ENCODE measurements around the gene PPTC7.
A peak's percentile ranks its signal among the peaks of the same experiment; 100 is the strongest.
"Not testable (repeated sequence)": the region's sequence is repeated elsewhere in the genome, so short reads cannot be mapped to it uniquely, and the experiment has no call there.

The PPTC7 gene

GRCh38 chr12:110518014-110518413 is 65.1 kb downstream of the PPTC7 start:
- H3K9ac ChIP-seq (ENCODE audit: low read depth in 1 of 2, low read length in 2 of 2); H3K4me1 ChIP-seq (ENCODE audit: control insufficient read depth in 1 of 2, insufficient read depth in 2 of 2, low read length in 2 of 2); H3K9me3 ChIP-seq (ENCODE audit: control insufficient read depth in 1 of 2, low read length in 2 of 2); H3K36me3 ChIP-seq (ENCODE audit: control insufficient read depth in 1 of 2, insufficient read depth in 2 of 2, low read length in 2 of 2); H3K27ac ChIP-seq (ENCODE audit: low read depth, low read length); H3K4me3 ChIP-seq (ENCODE audit: low read depth in 1 of 2, low read length in 2 of 2); H3K27me3 ChIP-seq (ENCODE audit: control insufficient read depth in 1 of 2, insufficient read depth in 2 of 2, low read length in 2 of 2): not testable (repeated sequence)

DNA sequence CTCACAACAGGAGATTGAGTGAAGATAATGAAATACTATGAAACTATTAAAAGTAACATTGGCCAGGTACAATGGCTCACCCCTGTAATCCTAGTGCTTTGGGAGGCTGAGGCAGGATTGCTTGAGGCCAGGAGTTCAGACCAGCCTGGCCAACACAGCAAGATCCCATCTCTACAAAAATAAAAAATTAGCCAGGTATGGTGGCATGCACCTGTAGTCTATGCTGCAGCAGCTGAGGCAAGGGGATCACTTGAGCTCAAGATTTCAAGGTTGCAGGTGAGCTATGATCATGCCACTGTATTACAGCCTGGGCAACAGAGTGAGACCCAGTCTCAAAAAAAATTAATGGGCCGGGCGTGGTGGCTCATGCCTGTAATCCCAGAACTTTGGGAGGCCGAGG is 66.1 kb downstream of the PPTC7 start:
- no peak overlapping the region for H3K27ac ChIP-seq (ENCODE audit: low read depth, low read length)
- H3K36me3 ChIP-seq (ENCODE audit: control insufficient read depth in 1 of 2, insufficient read depth in 2 of 2, low read length in 2 of 2), result no peaks in the 10 kb centered on the region
- no peaks in the 10 kb centered on the region for H3K9me3 ChIP-seq (ENCODE audit: control insufficient read depth in 1 of 2, low read length in 2 of 2)
- no peak overlapping the region for H3K9ac ChIP-seq (ENCODE audit: low read depth in 1 of 2, low read length in 2 of 2)
- no peaks in the 10 kb centered on the region for H3K27me3 ChIP-seq (ENCODE audit: control insufficient read depth in 1 of 2, insufficient read depth in 2 of 2, low read length in 2 of 2)
- H3K4me1 ChIP-seq (ENCODE audit: control insufficient read depth in 1 of 2, insufficient read depth in 2 of 2, low read length in 2 of 2), result no peaks in the 10 kb centered on the region
- no peak overlapping the region for H3K4me3 ChIP-seq (ENCODE audit: low read depth in 1 of 2, low read length in 2 of 2)

- Histone ChIP-seq H3K27me3 (ENCODE audit: control insufficient read depth in 1 of 2, insufficient read depth in 2 of 2, low read length in 2 of 2) (no peaks in the 10 kb centered on the region), H3K36me3 (ENCODE audit: control insufficient read depth in 1 of 2, insufficient read depth in 2 of 2, low read length in 2 of 2) (no peaks in the 10 kb centered on the region), H3K27ac (ENCODE audit: low read depth, low read length) (no peak overlapping the region), H3K9me3 (ENCODE audit: control insufficient read depth in 1 of 2, low read length in 2 of 2) (no peaks in the 10 kb centered on the region), H3K9ac (ENCODE audit: low read depth in 1 of 2, low read length in 2 of 2) (no peak overlapping the region), H3K4me3 (ENCODE audit: low read depth in 1 of 2, low read length in 2 of 2) (no peak overlapping the region), H3K4me1 (ENCODE audit: control insufficient read depth in 1 of 2, insufficient read depth in 2 of 2, low read length in 2 of 2) (no peaks in the 10 kb centered on the region)
These were observed 68.8 kb downstream of the PPTC7 start for GRCh38 chr12:110514363-110514762.

- Histone ChIP-seq H3K36me3 (ENCODE audit: control insufficient read depth in 1 of 2, insufficient read depth in 2 of 2, low read length in 2 of 2) (no peaks in the 10 kb centered on the region), H3K9me3 (ENCODE audit: control insufficient read depth in 1 of 2, low read length in 2 of 2) (no peaks in the 10 kb centered on the region), H3K4me3 (ENCODE audit: low read depth in 1 of 2, low read length in 2 of 2) (no peak overlapping the region)
These were observed 69.3 kb downstream of the PPTC7 start for GRCh38 chr12:110513842-110514241.

GRCh38 chr12:110508071-110508586 is 75.0 kb downstream of the PPTC7 start:
- Histone ChIP-seq H3K4me1 (ENCODE audit: control insufficient read depth in 1 of 2, insufficient read depth in 2 of 2, low read length in 2 of 2) (no peaks in the 10 kb centered on the region), H3K27me3 (ENCODE audit: control insufficient read depth in 1 of 2, insufficient read depth in 2 of 2, low read length in 2 of 2) (no peaks in the 10 kb centered on the region), H3K4me3 (ENCODE audit: low read depth in 1 of 2, low read length in 2 of 2) (no peak overlapping the region)

More at GRCh38 chr12:110513842-110514241, 69.3 kb downstream of the PPTC7 start:
- Histone ChIP-seq H3K27ac (ENCODE audit: low read depth, low read length) (no peak overlapping the region), H3K9ac (ENCODE audit: low read depth in 1 of 2, low read length in 2 of 2) (no peak overlapping the region), H3K27me3 (ENCODE audit: control insufficient read depth in 1 of 2, insufficient read depth in 2 of 2, low read length in 2 of 2) (no peaks in the 10 kb centered on the region), H3K4me1 (ENCODE audit: control insufficient read depth in 1 of 2, insufficient read depth in 2 of 2, low read length in 2 of 2) (no peaks in the 10 kb centered on the region)

DNA sequence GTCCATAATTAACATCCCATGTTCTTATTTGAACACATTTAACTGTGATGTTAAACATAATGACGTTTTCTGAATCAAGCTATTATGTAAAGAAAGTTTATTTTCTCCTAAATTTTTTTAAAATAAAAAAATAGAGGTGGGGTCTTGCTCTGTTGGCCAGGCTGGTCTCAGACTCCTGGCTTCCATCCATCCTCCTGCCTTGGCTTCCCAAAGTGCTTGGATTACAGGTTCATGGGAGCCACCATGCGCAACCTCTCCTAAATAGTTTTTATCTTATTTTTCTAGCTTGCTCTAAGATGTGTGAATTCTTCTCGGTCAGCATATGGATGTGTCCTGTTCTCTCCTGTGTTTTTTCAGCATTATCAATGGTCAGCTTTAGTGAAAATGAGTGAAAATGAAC is 77.8 kb downstream of the PPTC7 start:
- no peak overlapping the region for H3K9ac ChIP-seq (ENCODE audit: low read depth in 1 of 2, low read length in 2 of 2)
- H3K36me3 ChIP-seq (ENCODE audit: control insufficient read depth in 1 of 2, insufficient read depth in 2 of 2, low read length in 2 of 2), result no peaks in the 10 kb centered on the region
- no peak overlapping the region for H3K27ac ChIP-seq (ENCODE audit: low read depth, low read length)
- peaks cover 7 to 8% of the 10 kb centered on the region in 2 donors for H3K4me1 ChIP-seq (ENCODE audit: control insufficient read depth in 1 of 2, insufficient read depth in 2 of 2, low read length in 2 of 2)
- no peak overlapping the region for H3K4me3 ChIP-seq (ENCODE audit: low read depth in 1 of 2, low read length in 2 of 2)
- no peaks in the 10 kb centered on the region for H3K9me3 ChIP-seq (ENCODE audit: control insufficient read depth in 1 of 2, low read length in 2 of 2)
- H3K27me3 ChIP-seq (ENCODE audit: control insufficient read depth in 1 of 2, insufficient read depth in 2 of 2, low read length in 2 of 2), result no peaks in the 10 kb centered on the region

More at GRCh38 chr12:110508071-110508586, 75.0 kb downstream of the PPTC7 start:
- H3K27ac ChIP-seq (ENCODE audit: low read depth, low read length), result no peak overlapping the region
- no peaks in the 10 kb centered on the region for H3K36me3 ChIP-seq (ENCODE audit: control insufficient read depth in 1 of 2, insufficient read depth in 2 of 2, low read length in 2 of 2)
- no peak overlapping the region for H3K9ac ChIP-seq (ENCODE audit: low read depth in 1 of 2, low read length in 2 of 2)
- no peaks in the 10 kb centered on the region for H3K9me3 ChIP-seq (ENCODE audit: control insufficient read depth in 1 of 2, low read length in 2 of 2)

DNA sequence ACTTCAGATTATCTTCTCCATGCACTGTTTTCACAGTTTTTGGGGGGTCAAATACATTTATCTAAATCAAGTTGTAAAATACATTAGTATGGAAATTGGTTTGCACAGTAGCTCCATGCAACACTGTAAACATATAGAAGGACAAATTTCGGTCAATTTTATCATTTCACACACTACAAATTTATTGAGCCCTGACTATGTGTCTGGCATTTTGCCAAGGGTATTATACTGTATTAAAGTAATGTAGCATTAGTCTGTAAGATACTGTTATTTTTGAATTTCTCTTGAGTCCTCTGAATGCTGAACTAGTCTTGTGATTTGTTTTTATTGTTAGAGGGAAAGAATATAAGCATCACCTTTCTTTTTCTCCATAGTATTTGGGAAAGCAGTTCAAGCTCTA is 79.7 kb downstream of the PPTC7 start:
- Histone ChIP-seq H3K4me3 (ENCODE audit: low read depth in 1 of 2, low read length in 2 of 2) (no peak overlapping the region), H3K27ac (ENCODE audit: low read depth, low read length) (no peak overlapping the region), H3K4me1 (ENCODE audit: control insufficient read depth in 1 of 2, insufficient read depth in 2 of 2, low read length in 2 of 2) (peaks cover 11% of the 10 kb centered on the region in 2 donors), H3K9ac (ENCODE audit: low read depth in 1 of 2, low read length in 2 of 2) (no peak overlapping the region), H3K9me3 (ENCODE audit: control insufficient read depth in 1 of 2, low read length in 2 of 2) (no peaks in the 10 kb centered on the region), H3K27me3 (ENCODE audit: control insufficient read depth in 1 of 2, insufficient read depth in 2 of 2, low read length in 2 of 2) (no peaks in the 10 kb centered on the region), H3K36me3 (ENCODE audit: control insufficient read depth in 1 of 2, insufficient read depth in 2 of 2, low read length in 2 of 2) (no peaks in the 10 kb centered on the region)

DNA sequence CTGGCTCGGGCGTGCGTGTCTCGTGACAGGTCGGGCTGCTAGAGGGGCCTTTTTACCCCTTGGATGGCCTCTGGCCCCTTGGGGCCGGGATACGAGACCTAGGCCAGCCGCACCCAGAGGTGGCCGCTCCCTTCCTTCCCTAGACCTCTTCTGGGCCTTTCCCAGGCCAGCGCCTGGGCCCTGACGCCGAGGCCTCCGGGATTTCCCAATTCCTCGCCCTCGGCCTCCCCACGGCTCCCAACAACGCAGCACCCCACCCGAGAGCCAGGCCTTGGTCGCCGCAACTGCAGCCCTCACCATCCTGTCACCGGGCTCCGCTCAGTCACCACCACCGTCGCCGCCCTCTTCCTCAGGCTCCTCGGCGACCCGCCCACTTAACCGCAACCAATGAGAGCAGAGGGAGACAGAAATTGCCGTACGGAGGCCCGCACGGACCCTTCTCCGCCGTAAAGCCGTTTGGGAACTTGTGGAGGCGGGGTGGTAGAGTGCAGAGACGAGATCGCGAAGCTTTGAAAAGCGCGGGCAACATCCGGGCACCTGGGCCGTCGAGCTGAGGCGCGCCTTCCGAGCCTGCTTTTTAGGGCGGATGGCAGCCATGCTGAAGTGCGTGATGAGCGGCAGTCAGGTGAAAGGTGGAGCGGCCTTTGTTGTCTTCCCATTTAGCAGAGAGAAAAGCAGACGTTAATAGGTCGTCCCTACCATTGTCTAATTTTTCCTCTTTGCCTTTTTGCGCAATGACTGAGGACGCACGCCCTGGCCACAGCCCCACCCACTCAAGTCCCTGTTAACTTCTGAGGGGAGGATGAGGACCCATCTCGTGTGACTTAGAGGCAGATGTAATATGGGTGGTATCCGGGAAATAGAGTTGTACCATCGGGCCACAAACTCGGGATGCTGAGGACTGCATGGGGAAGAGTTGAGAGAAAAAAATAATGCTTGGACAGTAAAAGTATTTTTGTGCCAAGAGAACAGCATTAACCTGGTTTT is 81.1 kb downstream of the PPTC7 start, which contains the start of the genes RAD9B and VPS29:
RAD9B (plus strand) TSS at position 580 of the 987 bp plus-strand sequence; CDS start at position 587, 7 bp downstream.
VPS29 (minus strand) TSS at position 360 of the 987 bp plus-strand sequence; CDS start at position 300, 60 bp downstream.
- H3K27me3 ChIP-seq (ENCODE audit: control insufficient read depth in 1 of 2, insufficient read depth in 2 of 2, low read length in 2 of 2), result no peaks in the 10 kb centered on the region
- peaks cover 11% of the 10 kb centered on the region in 2 donors for H3K4me1 ChIP-seq (ENCODE audit: control insufficient read depth in 1 of 2, insufficient read depth in 2 of 2, low read length in 2 of 2)
- peak within 1 kb of the TSS; percentile 91 to 98 for H3K4me3 ChIP-seq (ENCODE audit: low read depth in 1 of 2, low read length in 2 of 2)
- peak within 1 kb of the TSS; percentile 86 to 97 for H3K9ac ChIP-seq (ENCODE audit: low read depth in 1 of 2, low read length in 2 of 2)
- no peaks in the 10 kb centered on the region for H3K9me3 ChIP-seq (ENCODE audit: control insufficient read depth in 1 of 2, low read length in 2 of 2)
- no peaks in the 10 kb centered on the region for H3K36me3 ChIP-seq (ENCODE audit: control insufficient read depth in 1 of 2, insufficient read depth in 2 of 2, low read length in 2 of 2)
- H3K27ac ChIP-seq (ENCODE audit: low read depth, low read length), result peak within 1 kb of the TSS; percentile 88

GRCh38 chr12:110501399-110501751 is 81.7 kb downstream of the PPTC7 start:
- Histone ChIP-seq H3K9me3 (ENCODE audit: control insufficient read depth in 1 of 2, low read length in 2 of 2) (no peaks in the 10 kb centered on the region), H3K27me3 (ENCODE audit: control insufficient read depth in 1 of 2, insufficient read depth in 2 of 2, low read length in 2 of 2) (no peaks in the 10 kb centered on the region), H3K27ac (ENCODE audit: low read depth, low read length) (peak overlapping the region; percentile 88), H3K36me3 (ENCODE audit: control insufficient read depth in 1 of 2, insufficient read depth in 2 of 2, low read length in 2 of 2) (no peaks in the 10 kb centered on the region), H3K4me1 (ENCODE audit: control insufficient read depth in 1 of 2, insufficient read depth in 2 of 2, low read length in 2 of 2) (peaks cover 11% of the 10 kb centered on the region in 2 donors), H3K9ac (ENCODE audit: low read depth in 1 of 2, low read length in 2 of 2) (peak overlapping the region; percentile 86 to 97), H3K4me3 (ENCODE audit: low read depth in 1 of 2, low read length in 2 of 2) (peak overlapping the region; percentile 91 to 98)

DNA sequence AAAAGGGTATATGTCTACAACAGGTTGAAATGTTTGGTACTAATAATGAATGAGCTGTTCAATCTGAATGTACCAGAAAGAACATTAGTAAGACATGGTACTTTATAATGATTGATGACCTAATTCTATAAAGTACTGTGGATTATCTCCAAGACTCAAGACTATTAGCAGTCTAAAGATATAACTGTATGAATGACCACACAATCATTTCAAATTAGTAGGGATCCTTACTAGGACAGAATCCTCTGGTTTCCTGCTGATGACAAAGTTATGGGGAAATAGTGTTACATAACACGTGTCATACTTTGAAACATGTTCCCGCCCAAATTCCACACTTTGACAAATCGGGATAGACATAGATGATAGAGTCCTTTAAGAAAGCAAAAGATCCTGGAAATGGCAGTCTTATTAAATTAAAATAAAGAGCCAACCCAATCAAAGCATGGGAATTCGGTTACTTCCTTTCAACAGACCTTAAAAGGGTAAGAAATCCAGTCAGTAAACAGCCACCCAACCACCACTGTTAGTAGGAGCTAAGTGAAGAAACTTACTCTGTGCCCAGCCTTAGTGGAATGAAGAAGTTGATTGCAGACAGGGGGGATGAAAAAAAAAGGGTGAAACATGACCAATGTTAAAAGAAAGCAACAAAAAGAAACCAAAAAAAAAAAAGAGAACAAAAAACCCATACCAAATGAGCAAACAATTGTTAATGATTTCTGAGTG is 84.0 kb downstream of the PPTC7 start:
- no peak overlapping the region for H3K4me3 ChIP-seq (ENCODE audit: low read depth in 1 of 2, low read length in 2 of 2)
- no peaks in the 10 kb centered on the region for H3K27me3 ChIP-seq (ENCODE audit: control insufficient read depth in 1 of 2, insufficient read depth in 2 of 2, low read length in 2 of 2)
- H3K36me3 ChIP-seq (ENCODE audit: control insufficient read depth in 1 of 2, insufficient read depth in 2 of 2, low read length in 2 of 2), result peaks cover 5 to 18% of the 10 kb centered on the region in 2 donors
- H3K9me3 ChIP-seq (ENCODE audit: control insufficient read depth in 1 of 2, low read length in 2 of 2), result no peaks in the 10 kb centered on the region
- peaks cover 11% of the 10 kb centered on the region in 2 donors for H3K4me1 ChIP-seq (ENCODE audit: control insufficient read depth in 1 of 2, insufficient read depth in 2 of 2, low read length in 2 of 2)
- H3K27ac ChIP-seq (ENCODE audit: low read depth, low read length), result no peak overlapping the region
- H3K9ac ChIP-seq (ENCODE audit: low read depth in 1 of 2, low read length in 2 of 2), result no peak overlapping the region

Data from duodenal mucosa (tissue), 2 donors.